Measurements from ENCODE around the gene KANSL1L. TPM values are rescaled to one million over a fixed set of nuclear protein-coding genes. Genes with fewer than 3 reads are reported as not detected.
A peak's percentile ranks its signal among the peaks of the same experiment; 100 is the strongest.

The KANSL1L gene, protein sequence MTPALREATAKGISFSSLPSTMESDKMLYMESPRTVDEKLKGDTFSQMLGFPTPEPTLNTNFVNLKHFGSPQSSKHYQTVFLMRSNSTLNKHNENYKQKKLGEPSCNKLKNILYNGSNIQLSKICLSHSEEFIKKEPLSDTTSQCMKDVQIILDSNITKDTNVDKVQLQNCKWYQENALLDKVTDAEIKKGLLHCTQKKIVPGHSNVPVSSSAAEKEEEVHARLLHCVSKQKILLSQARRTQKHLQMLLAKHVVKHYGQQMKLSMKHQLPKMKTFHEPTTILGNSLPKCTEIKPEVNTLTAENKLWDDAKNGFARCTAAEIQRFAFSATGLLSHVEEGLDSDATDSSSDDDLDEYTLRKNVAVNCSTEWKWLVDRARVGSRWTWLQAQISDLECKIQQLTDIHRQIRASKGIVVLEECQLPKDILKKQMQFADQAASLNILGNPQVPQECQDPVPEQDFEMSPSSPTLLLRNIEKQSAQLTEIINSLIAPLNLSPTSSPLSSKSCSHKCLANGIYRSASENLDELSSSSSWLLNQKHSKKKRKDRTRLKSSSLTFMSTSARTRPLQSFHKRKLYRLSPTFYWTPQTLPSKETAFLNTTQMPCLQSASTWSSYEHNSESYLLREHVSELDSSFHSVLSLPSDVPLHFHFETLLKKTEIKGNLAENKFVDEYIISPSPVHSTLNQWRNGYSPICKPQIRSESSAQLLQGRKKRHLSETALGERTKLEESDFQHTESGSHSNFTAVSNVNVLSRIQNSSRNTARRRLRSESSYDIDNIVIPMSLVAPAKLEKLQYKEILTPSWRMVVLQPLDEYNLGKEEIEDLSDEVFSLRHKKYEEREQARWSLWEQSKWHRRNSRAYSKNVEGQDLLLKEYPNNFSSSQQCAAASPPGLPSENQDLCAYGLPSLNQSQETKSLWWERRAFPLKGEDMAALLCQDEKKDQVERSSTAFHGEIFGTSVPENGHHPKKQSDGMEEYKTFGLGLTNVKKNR
- total RNA-seq: 10 to 100 TPM; 12.0 to 24.9 (median 18.0) TPM
- polyA plus RNA-seq: 1 to 10 TPM; 6.1 to 6.3 TPM
- long read RNA-seq, donor 1, partial matches to known transcripts: 3 of 5 reads
- long read RNA-seq, donor 1, other reads (novel, unspliced or antisense): 1 of 5 reads
- long read RNA-seq, donor 2, partial matches to known transcripts: 2 of 2 reads
- long read RNA-seq, donor 2, other reads (novel, unspliced or antisense): 0 of 2 reads
- long read RNA-seq, donor 3, partial matches to known transcripts: 1 of 8 reads
- long read RNA-seq, donor 3, other reads (novel, unspliced or antisense): 7 of 8 reads

GRCh38 chr2:210171309-210172218 lies at the start of gene KANSL1L:
KANSL1L (minus strand) TSS chr2:210171409; CDS start chr2:210154582, 16,827 bp downstream.
- Histone ChIP-seq H3K27ac (peak within 1 kb of the TSS; percentile 97 to 100 (median 99)), H3K9me3 (no peaks in the 10 kb centered on the region), H3K36me3 (no peaks in the 10 kb centered on the region), H3K4me3 (peak within 1 kb of the TSS; percentile 74 to 97 (median 90)), H3K27me3 (no peaks in the 10 kb centered on the region), H3K4me1 (peaks cover 3 to 40% (median 26%) of the 10 kb centered on the region in 12 donors)
- TF ChIP-seq, protein P1, sequence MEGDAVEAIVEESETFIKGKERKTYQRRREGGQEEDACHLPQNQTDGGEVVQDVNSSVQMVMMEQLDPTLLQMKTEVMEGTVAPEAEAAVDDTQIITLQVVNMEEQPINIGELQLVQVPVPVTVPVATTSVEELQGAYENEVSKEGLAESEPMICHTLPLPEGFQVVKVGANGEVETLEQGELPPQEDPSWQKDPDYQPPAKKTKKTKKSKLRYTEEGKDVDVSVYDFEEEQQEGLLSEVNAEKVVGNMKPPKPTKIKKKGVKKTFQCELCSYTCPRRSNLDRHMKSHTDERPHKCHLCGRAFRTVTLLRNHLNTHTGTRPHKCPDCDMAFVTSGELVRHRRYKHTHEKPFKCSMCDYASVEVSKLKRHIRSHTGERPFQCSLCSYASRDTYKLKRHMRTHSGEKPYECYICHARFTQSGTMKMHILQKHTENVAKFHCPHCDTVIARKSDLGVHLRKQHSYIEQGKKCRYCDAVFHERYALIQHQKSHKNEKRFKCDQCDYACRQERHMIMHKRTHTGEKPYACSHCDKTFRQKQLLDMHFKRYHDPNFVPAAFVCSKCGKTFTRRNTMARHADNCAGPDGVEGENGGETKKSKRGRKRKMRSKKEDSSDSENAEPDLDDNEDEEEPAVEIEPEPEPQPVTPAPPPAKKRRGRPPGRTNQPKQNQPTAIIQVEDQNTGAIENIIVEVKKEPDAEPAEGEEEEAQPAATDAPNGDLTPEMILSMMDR (IDR thresholded peaks at IDR 0.05): peak in 2 of 12 donors; percentile 4 to 9
- peak; percentile 65 to 88 for TF ChIP-seq POLR2A (IDR thresholded peaks at IDR 0.05)
- peak; percentile 91 to 97 (median 94) for ATAC-seq
- DNase-seq: peak; percentile 99 to 100 (median 99)
- intact Hi-C loops (cut with DNase I): loop anchor here in 7 of 10 donors (1.0 to 5.0 kb wide), 3 partner anchors 169 kb away; partner anchors contain the start of gene RPE (in 7 of the 7)
- WGBS, 4 donors: 0 to 1% (median 0%) methylated on average over 34 to 67 of the region's 67 CpGs

GRCh38 chr2:210215120-210215519 lies 43.9 kb upstream of the KANSL1L start:
- H3K4me1 ChIP-seq: no peaks in the 10 kb centered on the region
- H3K27ac ChIP-seq: no peak overlapping the region
- no peaks in the 10 kb centered on the region for H3K9me3 ChIP-seq
- no peaks in the 10 kb centered on the region for H3K36me3 ChIP-seq
- peaks cover 0 to 5% (median 0%) of the 10 kb centered on the region in 9 donors for H3K27me3 ChIP-seq
- no peak for DNase-seq
- WGBS, 4 donors: 34 to 51% (median 45%) methylated on average over 1 of the region's 1 CpG
- ATAC-seq: no peak
- TF ChIP-seq, protein P1 (IDR thresholded peaks at IDR 0.05): no peak
- TF ChIP-seq POLR2A (IDR thresholded peaks at IDR 0.05): no peak
- intact Hi-C loops (cut with DNase I): no loop called here
- no peak overlapping the region for H3K4me3 ChIP-seq

GRCh38 chr2:210210185-210210584 lies 39.0 kb upstream of the KANSL1L start:
- Histone ChIP-seq H3K4me1 (no peaks in the 10 kb centered on the region), H3K27ac (no peak overlapping the region), H3K9me3 (no peaks in the 10 kb centered on the region), H3K27me3 (no peaks in the 10 kb centered on the region), H3K4me3 (no peak overlapping the region), H3K36me3 (no peaks in the 10 kb centered on the region)
- intact Hi-C loops (cut with DNase I): no loop called here
- TF ChIP-seq, protein P1 (IDR thresholded peaks at IDR 0.05): no peak
- no peak for TF ChIP-seq POLR2A (IDR thresholded peaks at IDR 0.05)
- no peak for DNase-seq
- WGBS, 4 donors: 78 to 100% (median 91%) methylated on average over 1 of the region's 1 CpG
- no peak for ATAC-seq

Data from heart left ventricle (tissue), 16 donors.